Measurements from ENCODE around the gene SLC34A1. TPM values are rescaled to one million over a fixed set of nuclear protein-coding genes. Genes with fewer than 3 reads are reported as not detected.

SLC34A1 gene
- total and polyA plus RNA-seq, 5 donors from 2014 or later = 0.20 TPM; not detected in 4

DNA sequence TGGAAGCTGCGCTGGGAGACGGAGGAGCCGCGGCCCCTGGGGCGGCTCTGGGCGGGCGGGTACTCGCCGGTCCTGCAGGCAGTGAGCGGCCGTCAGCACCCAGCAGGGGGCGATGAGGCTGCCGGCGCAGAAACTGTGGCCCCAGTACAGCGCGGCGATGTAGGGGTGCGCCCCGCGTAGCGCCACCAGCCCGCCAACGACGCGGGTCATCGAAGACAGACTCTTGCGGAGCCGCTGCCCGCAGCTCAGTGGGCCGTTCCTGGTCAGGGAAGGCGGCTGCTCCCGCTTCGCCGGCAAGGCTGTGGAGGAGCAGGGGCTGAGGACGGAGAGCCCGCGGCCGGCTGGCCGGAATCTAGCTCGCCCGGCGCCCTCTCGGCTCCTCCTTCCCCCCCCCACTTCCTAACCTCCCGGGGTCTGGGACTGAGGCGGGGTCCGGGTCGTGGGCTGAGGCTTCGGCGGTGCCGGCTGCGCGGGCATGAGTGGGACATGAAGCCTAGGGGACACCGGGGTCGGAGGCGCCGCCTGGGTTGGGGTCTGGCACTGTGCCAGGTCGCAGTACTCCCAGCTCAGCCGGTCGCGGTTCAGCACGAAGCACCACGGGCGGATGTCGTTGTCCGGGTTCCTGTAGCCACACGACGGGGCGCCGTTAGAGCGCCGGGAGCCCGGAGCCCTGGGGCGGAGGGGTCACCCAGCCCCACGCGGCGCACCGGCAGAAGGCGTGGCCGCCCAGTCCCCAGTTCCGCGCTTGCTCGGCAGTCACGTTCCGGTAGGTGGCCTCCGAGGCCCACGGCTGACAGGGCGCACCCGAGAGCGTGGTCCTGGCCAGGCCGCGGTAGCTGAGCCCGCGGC, 19.8 kb downstream of the SLC34A1 start:
- H3K9me3 Mint-ChIP-seq = no peaks in the 10 kb centered on the region
- Histone ChIP-seq H3K4me3 (ENCODE audit: low read depth, low read length) (no peak overlapping the region), H3K27me3 (ENCODE audit: control insufficient read depth, insufficient read depth, low read length) (no peaks in the 10 kb centered on the region), H3K4me1 (ENCODE audit: control insufficient read depth, insufficient read depth, low read length, poor library complexity, severe bottlenecking) (peaks cover 39% of the 10 kb centered on the region), H3K9me3 (ENCODE audit: control insufficient read depth in 2 of 2, low read length in 2 of 2) (no peaks in the 10 kb centered on the region), H3K36me3 (ENCODE audit: control insufficient read depth, insufficient read depth, low read length) (no peaks in the 10 kb centered on the region), H3K27ac (ENCODE audit: insufficient read depth, low read length, poor library complexity, severe bottlenecking) (peak overlapping the region; percentile 55)
- ATAC-seq (ENCODE audit: low read depth in 2 of 2) (peak; percentile 80), DNase-seq (peak; percentile 76 to 89 (median 86))
- peaks cover 28% of the 10 kb centered on the region for H3K27me3 Mint-ChIP-seq
- peaks cover 0 to 30% (median 13%) of the 10 kb centered on the region in 4 donors for H3K4me1 Mint-ChIP-seq
- peak overlapping the region; percentile 82 to 91 (median 86) for H3K4me3 Mint-ChIP-seq
- H3K36me3 Mint-ChIP-seq = no peaks in the 10 kb centered on the region
- no peak overlapping the region for H3K27ac Mint-ChIP-seq

DNA sequence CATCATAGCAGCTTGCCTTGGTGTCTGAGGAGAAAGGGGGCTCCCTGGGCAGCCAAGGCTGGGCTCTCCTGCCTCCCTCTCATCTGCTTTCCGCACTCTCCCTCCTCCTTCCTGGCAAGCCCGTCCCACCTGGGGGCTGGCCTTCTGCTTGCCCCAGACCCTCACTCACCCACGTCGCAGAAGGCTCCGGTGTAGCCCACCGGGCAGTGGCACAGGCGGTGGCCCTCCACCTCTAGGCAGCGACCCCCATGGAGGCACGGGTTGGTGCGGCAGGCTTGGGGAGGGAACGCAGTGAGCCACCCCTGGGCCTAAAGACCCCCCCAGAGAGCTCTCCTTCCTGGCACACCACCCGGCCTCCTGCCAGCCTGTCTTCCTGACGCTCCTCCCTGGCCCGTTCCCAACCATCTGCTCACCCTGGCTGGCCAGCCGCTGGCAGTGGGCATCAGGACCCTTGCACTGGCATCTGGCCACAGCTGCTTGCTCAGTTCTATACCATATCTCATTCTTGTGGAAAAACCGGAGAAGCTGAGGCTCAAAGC, 20.5 kb downstream of the SLC34A1 start:
- Histone ChIP-seq H3K9me3 (ENCODE audit: control insufficient read depth in 2 of 2, low read length in 2 of 2) (no peaks in the 10 kb centered on the region), H3K27ac (ENCODE audit: insufficient read depth, low read length, poor library complexity, severe bottlenecking) (peak overlapping the region; percentile 55), H3K4me3 (ENCODE audit: low read depth, low read length) (no peak overlapping the region), H3K27me3 (ENCODE audit: control insufficient read depth, insufficient read depth, low read length) (no peaks in the 10 kb centered on the region), H3K4me1 (ENCODE audit: control insufficient read depth, insufficient read depth, low read length, poor library complexity, severe bottlenecking) (peaks cover 39% of the 10 kb centered on the region), H3K36me3 (ENCODE audit: control insufficient read depth, insufficient read depth, low read length) (no peaks in the 10 kb centered on the region)
- H3K27ac Mint-ChIP-seq = no peak overlapping the region
- peaks cover 29% of the 10 kb centered on the region for H3K27me3 Mint-ChIP-seq
- no peaks in the 10 kb centered on the region for H3K36me3 Mint-ChIP-seq
- peaks cover 0 to 32% (median 13%) of the 10 kb centered on the region in 4 donors for H3K4me1 Mint-ChIP-seq
- peak overlapping the region in 3 of 4 donors; percentile 59 to 66 (median 65) for H3K4me3 Mint-ChIP-seq
- no peak for ATAC-seq (ENCODE audit: low read depth in 2 of 2)
- DNase-seq = no peak
- H3K9me3 Mint-ChIP-seq = no peaks in the 10 kb centered on the region

DNA sequence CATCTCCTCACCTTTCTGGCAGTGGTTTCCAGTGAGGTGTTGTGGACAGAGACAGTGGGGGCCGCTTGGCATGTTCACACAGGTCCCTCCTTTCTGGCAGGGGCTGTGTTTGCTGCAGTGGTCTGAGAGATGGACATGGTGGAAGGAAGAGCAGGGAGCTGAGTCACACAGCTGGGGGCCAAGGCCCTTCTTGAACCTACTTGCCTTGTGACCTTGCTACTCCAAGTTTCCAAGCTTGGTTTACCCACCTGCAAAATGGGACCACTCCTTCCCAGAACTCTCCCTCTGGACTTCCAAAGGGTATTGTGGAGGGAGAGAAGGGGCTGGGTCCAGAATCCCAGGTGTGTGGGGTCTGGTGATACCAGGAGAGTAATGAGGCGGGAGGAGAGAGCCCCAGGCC, 21.1 kb downstream of the SLC34A1 start:
- H3K4me1 ChIP-seq (ENCODE audit: control insufficient read depth, insufficient read depth, low read length, poor library complexity, severe bottlenecking) = peaks cover 39% of the 10 kb centered on the region
- H3K27ac Mint-ChIP-seq = no peak overlapping the region
- no peak for ATAC-seq (ENCODE audit: low read depth in 2 of 2)

DNA sequence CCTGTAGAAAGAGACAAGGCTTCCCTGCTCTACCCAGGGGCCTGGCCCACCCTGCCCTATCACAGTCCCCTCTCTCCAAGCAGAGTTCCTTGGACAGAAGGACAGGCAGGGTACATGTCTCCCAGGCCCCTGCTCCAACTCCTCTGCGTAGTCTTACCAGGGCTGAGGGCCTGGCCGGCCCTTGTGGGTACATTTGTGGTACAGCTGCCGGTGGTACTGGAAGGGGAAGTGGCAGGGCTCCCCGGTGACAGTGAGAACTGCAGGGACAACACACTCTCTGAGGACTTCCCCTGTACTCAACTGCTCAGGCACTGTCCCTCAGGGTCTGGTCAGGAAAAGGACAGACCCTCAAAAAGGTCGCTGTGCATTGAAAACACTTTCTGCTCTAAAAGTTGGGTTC, 21.6 kb downstream of the SLC34A1 start:
- Histone ChIP-seq H3K4me3 (ENCODE audit: low read depth, low read length) (no peak overlapping the region), H3K27me3 (ENCODE audit: control insufficient read depth, insufficient read depth, low read length) (no peaks in the 10 kb centered on the region), H3K4me1 (ENCODE audit: control insufficient read depth, insufficient read depth, low read length, poor library complexity, severe bottlenecking) (peaks cover 39% of the 10 kb centered on the region), H3K27ac (ENCODE audit: insufficient read depth, low read length, poor library complexity, severe bottlenecking) (no peak overlapping the region), H3K36me3 (ENCODE audit: control insufficient read depth, insufficient read depth, low read length) (no peaks in the 10 kb centered on the region), H3K9me3 (ENCODE audit: control insufficient read depth in 2 of 2, low read length in 2 of 2) (no peaks in the 10 kb centered on the region)
- Mint-ChIP-seq H3K4me1 (peaks cover 0 to 36% (median 18%) of the 10 kb centered on the region in 4 donors), H3K27me3 (peaks cover 29% of the 10 kb centered on the region), H3K36me3 (no peaks in the 10 kb centered on the region), H3K4me3 (no peak overlapping the region), H3K9me3 (no peaks in the 10 kb centered on the region), H3K27ac (peak overlapping the region in 1 of 3 donors; percentile 74)
- DNase-seq (no peak), ATAC-seq (ENCODE audit: low read depth in 2 of 2) (no peak)

More for the DNA sequence above, 21.1 kb downstream of the SLC34A1 start:
- no peaks in the 10 kb centered on the region for H3K27me3 ChIP-seq (ENCODE audit: control insufficient read depth, insufficient read depth, low read length)
- H3K9me3 Mint-ChIP-seq = no peaks in the 10 kb centered on the region
- H3K4me3 ChIP-seq (ENCODE audit: low read depth, low read length) = no peak overlapping the region
- DNase-seq = no peak
- no peak overlapping the region for H3K27ac ChIP-seq (ENCODE audit: insufficient read depth, low read length, poor library complexity, severe bottlenecking)
- H3K4me1 Mint-ChIP-seq = peaks cover 0 to 32% (median 14%) of the 10 kb centered on the region in 4 donors
- no peaks in the 10 kb centered on the region for H3K36me3 Mint-ChIP-seq
- peaks cover 29% of the 10 kb centered on the region for H3K27me3 Mint-ChIP-seq
- no peak overlapping the region for H3K4me3 Mint-ChIP-seq
- no peaks in the 10 kb centered on the region for H3K36me3 ChIP-seq (ENCODE audit: control insufficient read depth, insufficient read depth, low read length)
- no peaks in the 10 kb centered on the region for H3K9me3 ChIP-seq (ENCODE audit: control insufficient read depth in 2 of 2, low read length in 2 of 2)

DNA sequence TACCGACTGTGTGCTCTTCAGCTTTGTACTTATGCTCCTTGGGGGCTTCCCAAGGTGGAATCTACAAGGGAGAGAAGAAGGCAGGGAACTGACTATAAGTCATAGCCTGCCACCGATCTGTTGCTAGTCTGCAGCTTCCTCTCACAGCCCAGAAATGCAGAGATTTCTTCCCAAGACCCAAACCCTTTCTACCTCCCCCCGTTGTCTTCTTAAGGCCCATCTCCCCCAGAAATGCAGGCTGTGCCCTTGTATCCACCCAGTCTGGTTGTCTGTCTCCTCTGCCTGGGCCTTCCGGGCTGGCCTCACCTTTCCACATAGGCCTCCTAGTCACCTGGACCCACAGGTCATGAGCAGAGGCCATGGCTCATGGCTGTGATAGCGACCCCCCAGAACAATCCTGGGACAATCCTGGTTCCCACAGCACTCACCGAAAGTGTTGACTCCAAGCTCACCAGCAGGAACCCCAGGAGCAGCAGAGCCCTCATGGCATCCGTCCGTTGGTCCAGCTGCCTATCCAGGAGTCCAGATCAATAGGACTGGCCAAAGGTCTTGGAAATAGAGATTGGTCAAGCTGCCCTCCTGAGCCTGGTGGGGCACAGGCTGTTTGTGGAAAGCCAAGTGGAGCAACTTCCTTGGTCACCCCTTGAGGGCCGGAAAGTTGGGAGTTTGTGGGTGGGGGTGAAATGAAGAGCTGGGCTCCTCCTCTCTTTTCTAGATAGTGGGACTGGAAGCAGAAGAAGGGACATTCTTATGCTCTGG, 25.0 kb downstream of the SLC34A1 start, which contains the start of gene F12:
F12 (minus strand) TSS at position 522 of the 759 bp plus-strand sequence; CDS start at position 485, 37 bp downstream.
- Mint-ChIP-seq H3K36me3 (no peaks in the 10 kb centered on the region), H3K27ac (peak within 1 kb of the TSS in 2 of 3 donors; percentile 14 to 85), H3K27me3 (peaks cover 8% of the 10 kb centered on the region), H3K4me3 (peak within 1 kb of the TSS in 1 of 4 donors; percentile 69), H3K9me3 (no peaks in the 10 kb centered on the region), H3K4me1 (peaks cover 0 to 41% (median 24%) of the 10 kb centered on the region in 4 donors)
- no peak within 1 kb of the TSS for H3K27ac ChIP-seq (ENCODE audit: insufficient read depth, low read length, poor library complexity, severe bottlenecking)
- ATAC-seq (ENCODE audit: low read depth in 2 of 2) (no peak), DNase-seq (no peak)
- H3K9me3 ChIP-seq (ENCODE audit: control insufficient read depth in 2 of 2, low read length in 2 of 2) = no peaks in the 10 kb centered on the region
- H3K36me3 ChIP-seq (ENCODE audit: control insufficient read depth, insufficient read depth, low read length) = no peaks in the 10 kb centered on the region
- H3K27me3 ChIP-seq (ENCODE audit: control insufficient read depth, insufficient read depth, low read length) = no peaks in the 10 kb centered on the region
- no peak within 1 kb of the TSS for H3K4me3 ChIP-seq (ENCODE audit: low read depth, low read length)
- H3K4me1 ChIP-seq (ENCODE audit: control insufficient read depth, insufficient read depth, low read length, poor library complexity, severe bottlenecking) = peaks cover 29% of the 10 kb centered on the region

DNA sequence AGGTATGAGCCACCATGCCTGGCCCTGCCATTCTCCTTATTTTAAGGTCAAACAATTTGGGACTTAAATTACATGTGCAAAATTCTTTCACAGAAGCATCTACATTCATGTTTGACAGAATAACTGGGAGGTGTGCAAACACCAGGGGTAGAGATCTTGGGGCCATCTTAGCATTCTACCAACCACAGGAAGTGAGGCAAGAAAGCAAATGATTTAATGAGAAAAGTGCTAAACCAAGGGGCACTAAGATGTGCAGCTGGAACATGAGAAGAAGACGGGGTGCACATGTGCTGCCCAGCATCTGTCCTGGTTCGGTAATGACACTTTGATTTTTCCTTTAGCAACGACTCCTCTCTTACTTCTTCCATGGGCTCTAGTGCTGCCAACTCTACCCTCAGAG, 26.3 kb downstream of the SLC34A1 start:
- ATAC-seq (ENCODE audit: low read depth in 2 of 2) = no peak
- H3K27ac Mint-ChIP-seq = peak overlapping the region; percentile 8 to 85 (median 14)
- Histone ChIP-seq H3K9me3 (ENCODE audit: control insufficient read depth in 2 of 2, low read length in 2 of 2) (no peaks in the 10 kb centered on the region), H3K4me1 (ENCODE audit: control insufficient read depth, insufficient read depth, low read length, poor library complexity, severe bottlenecking) (peaks cover 16% of the 10 kb centered on the region), H3K27ac (ENCODE audit: insufficient read depth, low read length, poor library complexity, severe bottlenecking) (no peak overlapping the region), H3K27me3 (ENCODE audit: control insufficient read depth, insufficient read depth, low read length) (no peaks in the 10 kb centered on the region), H3K36me3 (ENCODE audit: control insufficient read depth, insufficient read depth, low read length) (no peaks in the 10 kb centered on the region), H3K4me3 (ENCODE audit: low read depth, low read length) (no peak overlapping the region)
- H3K27me3 Mint-ChIP-seq = peaks cover 5% of the 10 kb centered on the region
- H3K36me3 Mint-ChIP-seq = no peaks in the 10 kb centered on the region
- no peaks in the 10 kb centered on the region for H3K9me3 Mint-ChIP-seq
- peak in 1 of 3 donors; percentile 34 for DNase-seq
- no peak overlapping the region for H3K4me3 Mint-ChIP-seq
- H3K4me1 Mint-ChIP-seq = peaks cover 0 to 44% (median 26%) of the 10 kb centered on the region in 4 donors

DNA sequence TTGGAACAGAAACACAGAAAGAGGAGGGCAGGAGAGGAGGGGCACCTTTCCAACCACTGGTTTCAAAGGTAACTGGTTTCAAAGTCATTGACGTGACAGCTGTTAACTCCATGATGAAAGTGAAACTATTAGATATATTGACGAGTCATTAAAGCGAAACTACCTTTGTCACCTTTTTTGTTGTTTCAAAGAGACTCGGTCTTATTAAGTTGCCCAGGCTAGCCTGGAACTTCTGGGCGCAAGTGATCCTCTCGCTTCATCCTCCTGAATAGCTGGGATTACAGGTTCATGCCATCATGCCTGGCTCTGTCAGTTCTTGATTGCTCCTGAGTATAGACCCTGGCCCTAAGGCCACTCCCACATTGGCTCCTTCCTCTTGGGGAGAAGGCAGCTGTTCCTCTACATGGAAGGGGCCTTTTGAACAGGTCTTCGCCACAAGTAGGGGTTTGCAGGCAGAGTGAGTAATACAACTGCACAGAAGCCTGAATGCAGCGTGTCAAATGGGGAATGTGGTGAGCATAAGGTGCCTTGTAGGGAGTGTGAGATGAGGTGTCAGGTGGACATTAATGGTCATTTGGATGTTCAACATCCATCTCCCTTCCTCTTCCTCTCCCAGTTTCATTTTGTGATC, 28.5 kb downstream of the SLC34A1 start:
- H3K4me3 ChIP-seq (ENCODE audit: low read depth, low read length) = peak overlapping the region; percentile 78
- ATAC-seq (ENCODE audit: low read depth in 2 of 2) (peak; percentile 56 to 67), DNase-seq (peak in 2 of 3 donors; percentile 74 to 84)
- H3K4me1 ChIP-seq (ENCODE audit: control insufficient read depth, insufficient read depth, low read length, poor library complexity, severe bottlenecking) = peaks cover 14% of the 10 kb centered on the region
- H3K4me1 Mint-ChIP-seq = peaks cover 0 to 48% (median 28%) of the 10 kb centered on the region in 4 donors
- H3K9me3 Mint-ChIP-seq = no peaks in the 10 kb centered on the region
- no peaks in the 10 kb centered on the region for H3K36me3 ChIP-seq (ENCODE audit: control insufficient read depth, insufficient read depth, low read length)
- peaks cover 5% of the 10 kb centered on the region for H3K27me3 Mint-ChIP-seq
- H3K36me3 Mint-ChIP-seq = no peaks in the 10 kb centered on the region
- H3K27me3 ChIP-seq (ENCODE audit: control insufficient read depth, insufficient read depth, low read length) = no peaks in the 10 kb centered on the region
- peak overlapping the region; percentile 77 to 89 (median 87) for H3K27ac Mint-ChIP-seq
- H3K4me3 Mint-ChIP-seq = peak overlapping the region; percentile 49 to 81 (median 68)
- no peaks in the 10 kb centered on the region for H3K9me3 ChIP-seq (ENCODE audit: control insufficient read depth in 2 of 2, low read length in 2 of 2)
- peak overlapping the region; percentile 72 for H3K27ac ChIP-seq (ENCODE audit: insufficient read depth, low read length, poor library complexity, severe bottlenecking)
